DOHH2 (cell line): ENCODE results near the gene CDKAL1.

ENCODE experiments used
- CTCF ChIP-seq: fragments of 200-600 bp; sonication (generic); IDR thresholded peaks from one replicate; pipeline ENCODE4 v1.5.1; 2014; ENCODE audit warnings: antibody characterized with exemption, mild to moderate bottlenecking, low read depth, low read length; ENCODE audit not compliant: poor library complexity, severe bottlenecking
- EZH2phosphoT487 ChIP-seq: fragments of 200-600 bp; sonication (generic); IDR thresholded peaks from 2 replicates; pipeline ENCODE4 v1.6.1; 2017; ENCODE audit warnings: borderline replicate concordance, mild to moderate bottlenecking, antibody characterized with exemption, low read length, moderate library complexity, mixed read lengths

- TF ChIP-seq CTCF (no peak), EZH2phosphoT487 (no peak)
These were observed 139.2 kb downstream of the CDKAL1 start for GRCh38 chr6:20673458-20673857.
